Hematopoietic multipotent progenitor cell (in vitro differentiated cells): Measurements from ENCODE around the gene LRRC4C. TPM values are rescaled to one million over a fixed set of nuclear protein-coding genes. Genes with fewer than 3 reads are reported as not detected.

Source experiments
- DNase-seq, 3 donors: peaks; one replicate each; pipeline ENCODE4 v3.0.0-alpha.2; 2011 to 2015; ENCODE audit warnings: low read depth in 2 of 3, low spot score in 2 of 3
- total RNA-seq: library from RNA; depleted of rRNA; stranded (reverse); fragments of >200 nt; gene quantifications from one replicate; pipeline ENCODE4 v1.2.3, GENCODE V29; 2012

LRRC4C gene
- total RNA-seq, 1 donor = 1.9 TPM

GRCh38 chr11:40139536-40139935, 1319.9 kb downstream of the LRRC4C start:
- DNase-seq = no peak

DNA sequence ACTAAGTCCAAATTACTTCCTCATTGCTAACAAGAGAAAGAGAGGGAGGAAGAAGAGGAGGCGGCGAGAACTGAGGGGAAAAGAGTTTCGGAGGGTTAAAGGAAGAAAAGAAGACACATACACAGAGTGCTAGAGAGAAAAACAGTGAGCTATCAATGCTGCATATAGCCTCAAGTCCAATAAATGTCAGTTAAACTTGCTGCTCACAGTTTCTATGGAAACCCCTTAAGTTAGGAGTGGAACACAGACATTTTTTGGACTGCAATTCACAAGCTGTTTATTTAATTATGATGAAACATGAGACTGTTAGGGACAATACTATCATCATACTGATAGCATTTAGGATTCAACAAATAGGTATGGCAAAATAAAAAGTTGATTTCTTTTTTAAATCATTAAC, 1320.4 kb downstream of the LRRC4C start:
- no peak for DNase-seq

- DNase-seq = no peak
Measured at GRCh38 chr11:40134820-40135570, 1324.5 kb downstream of the LRRC4C start.

DNA sequence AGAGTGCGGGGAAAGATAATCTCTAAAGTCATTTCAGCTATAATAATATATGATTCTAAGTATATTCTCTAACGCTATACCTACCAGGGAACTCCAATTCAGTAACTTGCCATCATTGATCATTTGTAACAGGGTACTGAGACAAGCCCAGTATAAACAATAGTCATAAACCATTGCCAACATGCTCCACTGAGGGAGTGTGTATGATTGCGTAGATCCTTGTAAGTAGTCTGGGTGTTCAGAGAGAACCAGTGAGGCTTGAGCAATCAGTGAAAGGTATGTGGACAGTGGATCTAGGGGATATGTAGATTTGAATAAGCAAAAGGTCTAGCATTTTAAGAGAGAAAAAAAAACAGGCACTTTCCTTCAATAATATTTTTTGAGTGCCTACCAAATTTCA, 1326.0 kb downstream of the LRRC4C start:
- DNase-seq = no peak

- no peak for DNase-seq
Measured at GRCh38 chr11:40132912-40133311, 1326.5 kb downstream of the LRRC4C start.

DNA sequence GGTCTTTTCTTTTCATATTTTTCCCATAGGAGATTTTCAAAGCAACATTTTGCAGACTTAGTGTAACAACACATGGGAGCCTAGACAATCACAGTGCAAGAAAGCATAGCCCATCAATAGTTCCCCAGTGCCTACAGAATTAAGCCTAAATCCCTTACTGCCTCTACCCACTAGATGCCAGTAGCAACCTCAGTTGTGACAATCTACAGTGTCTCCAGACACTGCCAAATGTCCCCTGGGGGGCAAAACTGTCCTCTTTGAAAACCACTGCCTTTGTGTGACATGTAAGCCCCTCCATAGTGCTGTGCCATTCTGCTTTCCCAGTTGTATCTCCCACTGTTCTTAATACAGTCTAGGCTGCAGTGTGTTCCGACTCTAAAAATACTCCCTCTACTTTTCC, 1329.0 kb downstream of the LRRC4C start:
- DNase-seq = peak in 2 of 3 donors; percentile 14 to 51

GRCh38 chr11:40129266-40129665, 1330.2 kb downstream of the LRRC4C start:
- DNase-seq = peak in 2 of 3 donors; percentile 18 to 64

GRCh38 chr11:40125054-40125453, 1334.4 kb downstream of the LRRC4C start:
- peak in 1 of 3 donors; percentile 52 for DNase-seq

- no peak for DNase-seq
Measured at GRCh38 chr11:40119661-40120060, 1339.8 kb downstream of the LRRC4C start.

GRCh38 chr11:40118780-40119179, 1340.7 kb downstream of the LRRC4C start:
- no peak for DNase-seq

- DNase-seq = no peak
Measured at GRCh38 chr11:40118026-40118425, 1341.4 kb downstream of the LRRC4C start.

DNA sequence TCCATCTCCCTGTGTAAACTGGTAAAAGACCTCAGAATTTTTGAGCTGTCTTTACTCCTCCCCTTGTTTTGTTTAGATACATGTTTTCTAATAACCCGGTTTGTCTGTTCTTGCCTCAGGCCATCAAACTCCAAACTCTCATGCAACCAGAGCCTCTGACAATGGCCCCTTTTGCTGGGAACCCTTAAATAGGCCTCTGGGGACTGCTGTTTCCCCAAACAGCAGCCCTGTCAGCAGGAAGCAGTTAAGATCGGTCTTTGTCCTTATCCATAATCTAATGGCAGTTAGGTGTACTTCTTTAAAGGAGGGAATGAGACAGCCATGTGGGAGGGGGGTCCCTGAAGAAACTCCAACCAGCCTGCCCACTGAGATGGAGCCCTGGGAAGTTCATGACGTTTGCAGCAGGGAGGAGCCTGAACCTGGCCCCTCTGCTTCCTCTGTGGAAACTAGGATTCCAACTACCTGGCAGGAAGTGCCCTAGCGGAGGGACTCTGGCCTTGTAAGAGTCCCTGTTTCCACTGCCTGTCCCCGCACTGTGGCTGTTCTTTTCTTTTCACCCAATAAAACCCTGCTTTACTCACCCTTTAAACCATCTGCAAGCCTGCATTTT, 1354.4 kb downstream of the LRRC4C start:
- DNase-seq = no peak

DNA sequence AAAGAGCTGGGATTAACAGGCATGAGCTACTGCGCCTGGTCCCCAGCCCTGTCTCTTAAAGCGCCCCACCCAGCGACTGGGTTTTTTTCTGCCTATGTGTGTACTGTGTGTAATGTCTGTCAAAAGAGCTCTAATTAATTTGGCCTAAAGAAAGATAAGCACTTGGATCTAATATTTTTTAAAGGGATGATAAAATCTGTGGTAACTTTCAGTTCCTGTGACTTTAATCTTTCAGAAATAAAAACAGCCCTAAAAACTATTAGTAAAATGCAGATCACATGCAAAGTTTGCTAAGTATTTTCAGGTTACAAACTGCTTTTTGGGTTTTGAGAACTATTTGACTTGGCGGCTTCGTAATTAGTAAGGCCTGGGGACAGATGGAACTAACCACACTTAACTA, 1358.7 kb downstream of the LRRC4C start:
- DNase-seq = peak in 1 of 3 donors; percentile 50

DNA sequence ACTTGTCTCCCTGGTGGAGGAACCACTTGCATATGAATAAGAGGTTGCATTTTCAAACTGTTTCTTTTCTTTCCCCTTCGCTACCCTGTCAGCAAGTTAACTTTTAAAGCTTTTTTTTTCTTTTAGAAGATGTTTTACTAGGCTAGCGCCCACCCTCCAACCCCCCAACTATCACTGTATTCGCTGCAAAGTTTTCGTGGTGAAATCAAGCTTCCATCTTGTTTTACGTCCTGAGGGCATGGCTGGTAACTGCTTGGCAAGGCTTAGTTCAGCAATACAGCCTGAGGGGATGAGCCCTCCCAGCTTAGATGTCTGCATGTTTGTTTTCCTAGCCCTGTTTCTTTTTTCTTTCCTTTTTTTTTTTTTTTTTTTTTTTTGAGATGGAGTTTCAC, 1359.3 kb downstream of the LRRC4C start:
- peak in 1 of 3 donors; percentile 44 for DNase-seq

- peak in 2 of 3 donors; percentile 57 to 78 for DNase-seq
Measured at GRCh38 chr11:40099426-40100161, 1359.9 kb downstream of the LRRC4C start.

GRCh38 chr11:40095446-40095845, 1364.0 kb downstream of the LRRC4C start:
- DNase-seq = no peak

- no peak for DNase-seq
Measured at GRCh38 chr11:40094954-40095353, 1364.5 kb downstream of the LRRC4C start.

GRCh38 chr11:40080434-40080833, 1379.0 kb downstream of the LRRC4C start:
- no peak for DNase-seq
